HG02970 (cell line): ENCODE results near the gene SPATA13.
"Not testable (repeated sequence)": the region's sequence is repeated elsewhere in the genome, so short reads cannot be mapped to it uniquely, and the experiment has no call there.

Experiments
- ATAC-seq: cut with Tn5 transposase; IDR thresholded peaks from one replicate; pipeline ENCODE4 v1.9.1; 2021; ENCODE audit warnings: mild to moderate bottlenecking, moderate library complexity, moderate number of reproducible peaks; ENCODE audit not compliant: unreplicated experiment, low FRiP score

SPATA13 gene

GRCh38 chr13:24192057-24192810, 31.7 kb downstream of the SPATA13 start:
- ATAC-seq: no peak

GRCh38 chr13:24192811-24193162, 32.3 kb downstream of the SPATA13 start:
- no peak for ATAC-seq

- ATAC-seq: no peak
Measured at GRCh38 chr13:24194447-24194846, 33.9 kb downstream of the SPATA13 start.

- ATAC-seq: no peak
Measured at GRCh38 chr13:24195626-24196025, 35.1 kb downstream of the SPATA13 start.

GRCh38 chr13:24196593-24197197, 36.2 kb downstream of the SPATA13 start:
- ATAC-seq: no peak

- no peak for ATAC-seq
Measured at GRCh38 chr13:24199016-24199415, 38.5 kb downstream of the SPATA13 start.

GRCh38 chr13:24202215-24202614, 41.7 kb downstream of the SPATA13 start:
- ATAC-seq: no peak

- no peak for ATAC-seq
Measured at GRCh38 chr13:24203273-24203672, 42.8 kb downstream of the SPATA13 start.

- no peak for ATAC-seq
Measured at GRCh38 chr13:24203811-24204210, 43.3 kb downstream of the SPATA13 start.

GRCh38 chr13:24205076-24205475, 44.6 kb downstream of the SPATA13 start:
- not testable (repeated sequence) for ATAC-seq

- ATAC-seq: no peak
Measured at GRCh38 chr13:24207841-24208667, 47.5 kb downstream of the SPATA13 start.

GRCh38 chr13:24209138-24209537, 48.6 kb downstream of the SPATA13 start:
- no peak for ATAC-seq

GRCh38 chr13:24212254-24212653, 51.7 kb downstream of the SPATA13 start:
- ATAC-seq: no peak

- ATAC-seq: no peak
Measured at GRCh38 chr13:24212674-24213073, 52.2 kb downstream of the SPATA13 start.

- ATAC-seq: no peak
Measured at GRCh38 chr13:24213932-24214331, 53.4 kb downstream of the SPATA13 start.

GRCh38 chr13:24214528-24214927, 54.0 kb downstream of the SPATA13 start:
- no peak for ATAC-seq

- peak; percentile 45 for ATAC-seq
Measured at GRCh38 chr13:24215126-24215525, 54.6 kb downstream of the SPATA13 start.

- no peak for ATAC-seq
Measured at GRCh38 chr13:24215732-24216131, 55.2 kb downstream of the SPATA13 start.

GRCh38 chr13:24216176-24216575, 55.7 kb downstream of the SPATA13 start:
- ATAC-seq: no peak

GRCh38 chr13:24216779-24217178, 56.3 kb downstream of the SPATA13 start:
- not testable (repeated sequence) for ATAC-seq

- ATAC-seq: no peak
Measured at GRCh38 chr13:24217601-24218281, 57.2 kb downstream of the SPATA13 start.
